GM10266 (cell line): ENCODE data around the gene RAPGEF5.
"Not testable (repeated sequence)": the region's sequence is repeated elsewhere in the genome, so short reads cannot be mapped to it uniquely, and the experiment has no call there.

ENCODE experiments used
- DNase-seq: peaks from one replicate; pipeline ENCODE4 v3.0.0; 2012; ENCODE audit errors: extremely low spot score
- TF ChIP-seq, protein P1 (sequence below): IDR thresholded peaks from 2 replicates; pipeline ENCODE4 v1.5.1; 2012; ENCODE audit warnings: mild to moderate bottlenecking, low read depth; ENCODE audit not compliant: control insufficient read depth, insufficient read depth; ENCODE audit errors: missing control alignments

The RAPGEF5 gene

DNA sequence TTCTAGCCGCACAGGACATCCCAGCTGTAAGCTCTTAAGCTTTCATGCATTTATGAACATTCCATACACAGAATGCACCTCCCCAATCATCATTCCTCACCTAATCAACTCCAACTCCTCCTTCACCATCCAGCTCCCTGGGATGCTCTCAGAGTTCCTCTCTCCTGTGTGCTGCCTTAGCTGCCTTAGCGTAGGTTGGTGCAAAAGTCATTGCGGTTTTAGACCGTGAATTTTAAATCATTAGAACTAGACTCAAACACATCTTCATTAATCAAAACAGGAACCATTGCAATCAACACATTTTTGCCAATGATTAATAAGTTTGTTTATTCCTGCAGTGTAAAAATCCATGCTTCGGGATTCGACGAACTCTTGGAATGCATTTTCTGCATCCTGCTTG, 251.4 kb downstream of the RAPGEF5 start:
- DNase-seq: no peak
- TF ChIP-seq, protein P1, sequence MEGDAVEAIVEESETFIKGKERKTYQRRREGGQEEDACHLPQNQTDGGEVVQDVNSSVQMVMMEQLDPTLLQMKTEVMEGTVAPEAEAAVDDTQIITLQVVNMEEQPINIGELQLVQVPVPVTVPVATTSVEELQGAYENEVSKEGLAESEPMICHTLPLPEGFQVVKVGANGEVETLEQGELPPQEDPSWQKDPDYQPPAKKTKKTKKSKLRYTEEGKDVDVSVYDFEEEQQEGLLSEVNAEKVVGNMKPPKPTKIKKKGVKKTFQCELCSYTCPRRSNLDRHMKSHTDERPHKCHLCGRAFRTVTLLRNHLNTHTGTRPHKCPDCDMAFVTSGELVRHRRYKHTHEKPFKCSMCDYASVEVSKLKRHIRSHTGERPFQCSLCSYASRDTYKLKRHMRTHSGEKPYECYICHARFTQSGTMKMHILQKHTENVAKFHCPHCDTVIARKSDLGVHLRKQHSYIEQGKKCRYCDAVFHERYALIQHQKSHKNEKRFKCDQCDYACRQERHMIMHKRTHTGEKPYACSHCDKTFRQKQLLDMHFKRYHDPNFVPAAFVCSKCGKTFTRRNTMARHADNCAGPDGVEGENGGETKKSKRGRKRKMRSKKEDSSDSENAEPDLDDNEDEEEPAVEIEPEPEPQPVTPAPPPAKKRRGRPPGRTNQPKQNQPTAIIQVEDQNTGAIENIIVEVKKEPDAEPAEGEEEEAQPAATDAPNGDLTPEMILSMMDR: no peak

DNA sequence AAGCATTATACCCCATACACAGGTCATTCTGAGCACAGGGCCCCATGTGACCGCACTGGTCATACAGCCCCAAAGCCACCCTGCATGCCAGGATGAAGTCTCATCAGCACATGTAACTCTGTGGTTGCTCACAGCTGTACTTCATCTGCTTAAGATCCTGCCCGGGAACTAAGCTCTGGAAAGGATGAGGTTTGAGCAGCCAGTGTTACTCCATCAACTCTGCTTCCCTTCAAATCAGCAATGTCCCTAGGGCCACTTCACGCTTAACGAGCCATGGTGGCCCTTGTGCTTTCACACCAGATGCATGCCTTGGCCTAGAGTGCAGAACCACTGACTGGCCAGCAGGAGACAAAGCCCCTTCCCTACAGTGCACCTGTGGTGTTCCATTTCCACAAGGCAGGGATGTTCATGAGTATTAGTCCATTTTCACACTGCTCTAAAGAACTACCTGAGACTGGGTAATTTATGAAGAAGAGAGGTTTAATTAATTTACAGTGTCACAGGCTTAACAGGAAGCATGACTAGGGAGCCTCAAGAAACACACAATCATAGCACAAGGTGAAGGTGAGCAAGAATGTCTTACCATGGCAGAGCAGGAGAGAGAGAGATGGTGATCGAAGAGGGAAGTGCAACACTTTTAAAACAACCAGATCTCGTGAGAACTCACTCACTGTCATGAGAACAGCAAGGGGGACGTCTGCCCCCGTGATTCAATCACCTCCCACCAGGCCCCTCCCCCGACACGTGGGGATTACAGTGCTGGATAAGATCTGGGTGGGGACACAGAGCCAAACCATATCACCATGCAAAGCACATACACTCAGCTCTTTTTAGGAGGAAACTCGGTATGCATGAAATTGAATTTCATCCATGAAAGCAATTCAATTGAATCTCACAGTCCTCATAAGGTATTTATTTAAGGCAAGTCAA, 262.3 kb downstream of the RAPGEF5 start:
- TF ChIP-seq, protein P1: no peak
- no peak for DNase-seq

DNA sequence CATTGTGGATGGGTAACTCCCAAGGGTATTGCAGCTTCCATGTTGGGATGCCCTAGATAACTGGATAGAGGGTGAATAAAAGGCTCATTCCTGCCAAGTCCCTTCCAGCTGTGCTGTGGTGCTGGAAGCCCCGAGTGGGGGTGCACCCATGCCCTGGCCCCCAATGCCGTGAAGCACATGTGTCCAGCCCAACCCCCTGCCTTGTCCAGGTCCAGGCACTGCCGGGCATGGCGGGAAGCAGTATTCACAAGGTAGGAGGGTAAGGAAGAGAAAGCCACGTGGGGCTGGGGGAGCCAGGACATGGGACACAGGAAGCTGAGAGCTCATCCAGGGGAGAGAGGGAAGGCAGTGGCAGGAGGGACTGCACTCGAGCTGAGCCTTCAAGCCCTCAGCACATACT, 263.0 kb downstream of the RAPGEF5 start:
- no peak for DNase-seq
- TF ChIP-seq, protein P1: no peak

- TF ChIP-seq, protein P1: no peak
- no peak for DNase-seq
Measured at GRCh38 chr7:22093001-22093400, 264.0 kb downstream of the RAPGEF5 start.

DNA sequence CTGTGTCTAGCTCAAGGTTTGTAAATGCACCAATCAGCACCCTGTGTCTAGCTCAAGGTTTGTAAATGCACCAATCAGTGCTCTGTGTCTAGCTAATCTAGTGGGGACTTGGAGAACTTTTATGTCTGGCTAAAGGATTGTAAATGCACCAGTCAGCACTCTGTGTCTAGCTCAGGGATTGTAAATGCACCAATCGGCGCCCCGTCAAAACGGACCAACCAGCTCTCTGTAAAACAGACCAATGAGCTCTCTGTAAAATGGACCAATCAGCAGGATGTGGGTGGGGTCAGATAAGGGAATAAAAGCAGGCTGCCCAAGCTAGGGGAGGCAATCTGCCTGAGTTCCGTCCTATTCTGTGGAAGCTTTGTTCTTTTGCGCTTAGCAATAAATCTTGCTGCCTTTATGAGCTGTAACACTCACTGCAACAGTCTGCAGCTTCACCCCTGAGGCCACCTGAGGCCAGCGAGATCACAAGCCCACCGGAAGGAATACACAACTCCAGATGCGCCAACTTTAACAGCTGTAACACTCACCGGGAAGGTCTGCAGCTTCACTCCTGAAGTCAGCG, 265.9 kb downstream of the RAPGEF5 start:
- not testable (repeated sequence) for DNase-seq

DNA sequence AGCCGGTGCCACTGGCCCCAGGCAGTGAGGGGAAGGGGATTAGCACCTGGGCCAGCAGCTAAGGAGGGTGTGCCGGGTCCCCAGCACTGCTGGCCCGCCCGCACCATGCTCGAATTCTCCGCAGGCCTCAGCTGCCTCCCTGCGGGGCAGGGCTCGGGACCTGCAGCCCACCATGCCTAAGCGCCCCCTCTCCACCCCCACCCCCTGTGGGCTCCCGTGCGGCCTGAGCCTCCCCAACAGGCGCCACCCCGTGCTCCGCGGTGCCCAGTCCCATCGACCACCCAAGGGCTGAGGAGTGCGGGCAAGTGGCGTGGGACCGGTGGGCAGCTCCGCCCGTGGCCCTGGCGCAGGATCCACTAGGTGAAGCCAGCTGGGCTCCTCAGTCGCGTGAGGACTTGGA, 266.4 kb downstream of the RAPGEF5 start:
- TF ChIP-seq, protein P1: no peak

GRCh38 chr7:22090107-22090506, 266.8 kb downstream of the RAPGEF5 start:
- DNase-seq: no peak
- TF ChIP-seq, protein P1: no peak

More for the DNA sequence above, 266.4 kb downstream of the RAPGEF5 start:
- DNase-seq: no peak

GRCh38 chr7:22088827-22089226, 268.1 kb downstream of the RAPGEF5 start:
- TF ChIP-seq, protein P1: no peak
- no peak for DNase-seq
